ENCODE data around the gene MICALL1.
"Not testable (repeated sequence)": the region's sequence is repeated elsewhere in the genome, so short reads cannot be mapped to it uniquely, and the experiment has no call there.

DNA sequence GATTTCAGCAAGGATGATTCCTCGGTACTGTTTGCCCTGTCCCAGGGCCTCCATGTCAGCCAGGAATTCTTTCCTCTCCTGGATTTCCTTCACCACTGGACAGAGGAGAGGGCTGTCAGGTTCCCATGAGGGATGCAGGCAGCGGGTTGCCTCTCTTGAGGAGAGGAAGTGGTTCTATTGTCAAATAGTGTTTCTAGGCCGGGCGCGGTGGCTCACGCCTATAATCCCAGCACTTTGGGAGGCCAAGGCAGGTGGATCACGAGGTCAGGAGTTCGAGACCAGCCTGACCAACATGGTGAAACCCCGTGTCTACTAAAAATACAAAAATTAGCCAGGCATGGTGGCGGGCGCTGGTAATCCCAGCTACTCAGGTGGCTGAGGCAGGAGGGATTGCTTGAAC is 38.3 kb downstream of the MICALL1 start:
- TF ChIP-seq POLR2A (IDR thresholded peaks at IDR 0.05; ENCODE audit: low read depth, low read length); TAF1 (IDR thresholded peaks at IDR 0.05; ENCODE audit: low read depth, low read length); POLR2AphosphoS5 (IDR thresholded peaks at IDR 0.05; ENCODE audit: low read depth, low read length); PAX5 (IDR thresholded peaks at IDR 0.05; ENCODE audit: insufficient read depth, low read length, severe bottlenecking); SPI1 (IDR thresholded peaks at IDR 0.05; ENCODE audit: low read depth, low read length): not testable (repeated sequence)
